NCI-H1930 (cell line): ENCODE results near the gene ISCA1.

Experiments used
- DNase-seq, 2 experiments: peaks; one replicate each; lab custom pipeline; 2025; lab: John Stamatoyannopoulos, UW

ISCA1 gene

GRCh38 chr9:86230858-86231257 is 51.5 kb downstream of the ISCA1 start:
- no peak for DNase-seq

GRCh38 chr9:86222667-86223066 is 59.7 kb downstream of the ISCA1 start:
- no peak for DNase-seq

- no peak for DNase-seq
Measured at GRCh38 chr9:86219606-86220005, 62.7 kb downstream of the ISCA1 start.

DNA sequence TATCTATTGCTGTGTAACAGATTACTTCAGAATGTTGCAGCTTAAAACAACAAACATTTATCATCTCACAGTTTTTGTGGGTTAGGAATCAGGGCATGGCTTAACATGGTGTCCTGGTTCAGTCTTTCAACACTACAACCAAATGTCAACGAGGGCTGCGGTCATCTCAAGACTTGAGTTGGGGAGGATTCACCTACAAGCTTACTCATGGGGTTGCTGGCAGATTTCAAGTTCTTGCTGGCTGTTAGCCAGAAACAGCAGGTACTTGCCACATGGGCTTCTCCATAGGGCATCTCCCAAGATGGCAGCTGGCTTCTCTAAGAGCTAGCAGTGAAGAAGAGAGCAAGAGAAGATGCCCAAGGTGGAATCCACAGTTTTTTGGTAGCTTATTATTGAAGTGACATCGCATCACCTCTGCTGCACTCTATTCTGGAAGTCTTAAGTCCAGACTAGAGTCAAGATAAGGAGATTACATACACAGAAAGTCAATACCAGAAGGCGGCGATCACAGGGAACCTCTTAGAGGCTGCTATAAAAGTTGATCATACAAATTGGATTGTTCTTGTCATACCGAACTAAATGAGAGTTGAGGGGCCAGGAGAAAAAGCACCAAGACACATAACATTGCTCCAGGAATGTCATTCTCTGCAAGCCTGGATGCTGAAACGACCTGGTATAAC is 65.1 kb downstream of the ISCA1 start:
- DNase-seq, result no peak
